T-cell (primary cell): ENCODE data around the gene FBN3. TPM values are rescaled to one million over a fixed set of nuclear protein-coding genes. Genes with fewer than 3 reads are reported as not detected.

Source experiments
- ATAC-seq, 4 experiments: fragments of 200-7000 bp in 3 of 4; fragments of 150-1000 bp in 1 of 4; cut with Tn5 transposase; replicated peaks in 1 of 4; 1 replicate in 3 of 4; 2 replicates in 1 of 4; pipeline ENCODE4 v1.10.0; 2021; ENCODE audit warnings: moderate library complexity in 3 of 4, mild to moderate bottlenecking in 2 of 4, moderate number of reproducible peaks in 1 of 4
- CTCF ChIA-PET, 2 donors: fragments of 300-600 bp; sonication (Branson Sonifier 250); formaldehyde crosslinking; loops; one replicate each; lab custom pipeline; 2022; ENCODE audit warnings: antibody characterized with exemption in 2 of 2; lab: Charles Lee
- POLR2A ChIA-PET, 2 donors: fragments of 300-600 bp; sonication (Branson Sonifier 250); formaldehyde crosslinking; loops; one replicate each; lab custom pipeline; 2022; ENCODE audit warnings: antibody characterized with exemption in 2 of 2; lab: Charles Lee
- DNase-seq, 35 experiments: peaks; one replicate each; pipeline versions ENCODE4 v3.0.0 to v3.0.0-alpha.2; 2013 to 2023
- H3K27ac ChIP-seq: one replicate; pipeline ENCODE4 v1.5.1; 2013; ENCODE audit warnings: low read length
- H3K27me3 ChIP-seq, 2 experiments: replicated peaks in 1 of 2; 1 replicate in 1 of 2; 2 replicates in 1 of 2; pipeline versions ENCODE4 v1.6.1 to v1.7.0; 2013; ENCODE audit warnings: low read length in 1 of 2, mixed read lengths in 1 of 2; ENCODE audit not compliant: control insufficient read depth in 2 of 2, insufficient read depth in 2 of 2; ENCODE audit errors: extremely low read depth in 1 of 2
- H3K36me3 ChIP-seq, 2 donors: 1 replicate in 1 of 2; 2 replicates in 1 of 2; pipeline versions ENCODE4 v1.6.1 to v1.7.0; 2013; ENCODE audit warnings: low read length in 1 of 2; ENCODE audit not compliant: control insufficient read depth in 2 of 2, insufficient read depth in 1 of 2; ENCODE audit errors: extremely low read depth in 1 of 2
- H3K4me1 ChIP-seq, 2 experiments: 1 replicate in 1 of 2; 2 replicates in 1 of 2; pipeline versions ENCODE4 v1.6.1 to v1.7.0; 2013; ENCODE audit warnings: low read length in 2 of 2, mixed read lengths in 1 of 2; ENCODE audit not compliant: insufficient read depth in 2 of 2, control insufficient read depth in 1 of 2; ENCODE audit errors: extremely low read depth in 1 of 2
- H3K4me3 ChIP-seq, 2 donors: 1 replicate in 1 of 2; 2 replicates in 1 of 2; pipeline versions ENCODE4 v1.5.1 to v1.7.0; 2013; ENCODE audit warnings: mild to moderate bottlenecking in 2 of 2, low read length in 1 of 2, moderate library complexity in 1 of 2; ENCODE audit not compliant: control insufficient read depth in 1 of 2; ENCODE audit errors: extremely low read depth in 1 of 2
- H3K9me3 ChIP-seq: 2 replicates; pipeline ENCODE4 v1.7.0; 2013
- H3K27ac Mint-ChIP-seq, 2 donors: one replicate each; pipeline ENCODE4 v1.8.0; 2020 to 2021; ENCODE audit warnings: mild to moderate bottlenecking in 2 of 2, mixed read lengths in 2 of 2
- H3K27me3 Mint-ChIP-seq, 2 donors: one replicate each; pipeline ENCODE4 v1.8.0; 2021 to 2022; ENCODE audit warnings: mixed read lengths in 2 of 2
- H3K36me3 Mint-ChIP-seq: one replicate; pipeline ENCODE4 v1.8.0; 2021; ENCODE audit warnings: mixed read lengths
- H3K4me1 Mint-ChIP-seq, 3 donors: one replicate each; pipeline ENCODE4 v1.8.0; 2020 to 2022; ENCODE audit warnings: mixed read lengths in 3 of 3, mild to moderate bottlenecking in 1 of 3
- H3K4me3 Mint-ChIP-seq, 3 donors: one replicate each; pipeline ENCODE4 v1.8.0; 2020 to 2022; ENCODE audit warnings: mild to moderate bottlenecking in 3 of 3, mixed read lengths in 3 of 3, moderate library complexity in 3 of 3
- H3K9me3 Mint-ChIP-seq, 3 donors: one replicate each; pipeline ENCODE4 v1.8.0; 2020 to 2022; ENCODE audit warnings: mixed read lengths in 3 of 3
- WGBS: methylation state at CpG from one replicate; pipeline ENCODE4 v1.1.5; 2013; ENCODE audit warnings: missing lambda C conversion rate; ENCODE audit not compliant: insufficient coverage; 5-methylcytosine and 5-hydroxymethylcytosine counted together
- total RNA-seq, 35 experiments: library from RNA in 6 of 35; stranded (reverse) in 6 of 35; fragments of 120-200 nt in 1 of 35; gene quantifications; one replicate each; pipeline versions ENCODE4 v1.2.1 to v1.2.4 and lab custom pipeline; 2013 to 2026

The FBN3 gene
- total RNA-seq, 5 donors from 2014 or later (not counting 1 experiment from before 2014, with no cell fraction given), result 0.03 TPM; not detected in 3

GRCh38 chr19:8150998-8151766, 1.8 kb upstream of the FBN3 start:
- DNase-seq (no peak), ATAC-seq (no peak)
- Mint-ChIP-seq H3K36me3 (no peaks in the 10 kb centered on the region), H3K9me3 (no peaks in the 10 kb centered on the region), H3K4me1 (peaks cover 9 to 12% (median 10%) of the 10 kb centered on the region in 3 donors), H3K4me3 (no peak overlapping the region), H3K27ac (peak overlapping the region in 1 of 2 donors; percentile 0), H3K27me3 (peaks cover 47 to 60% of the 10 kb centered on the region in 2 donors)
- no peak overlapping the region for H3K27ac ChIP-seq
- 79% methylated on average over 12 of the region's 15 CpGs for WGBS
- H3K9me3 ChIP-seq, result no peaks in the 10 kb centered on the region
- peaks cover 0 to 6% of the 10 kb centered on the region in 2 experiments for H3K4me1 ChIP-seq
- CTCF ChIA-PET, result no interaction called here
- peaks cover 14 to 80% of the 10 kb centered on the region in 2 experiments for H3K27me3 ChIP-seq
- no peak overlapping the region for H3K4me3 ChIP-seq
- H3K36me3 ChIP-seq, result no peaks in the 10 kb centered on the region
- POLR2A ChIA-PET, result no interaction called here

- Mint-ChIP-seq H3K27ac (no peak overlapping the region), H3K9me3 (no peaks in the 10 kb centered on the region), H3K36me3 (no peaks in the 10 kb centered on the region), H3K27me3 (peaks cover 47 to 62% of the 10 kb centered on the region in 2 donors), H3K4me3 (peak overlapping the region in 1 of 3 donors; percentile 50), H3K4me1 (peaks cover 9 to 12% (median 10%) of the 10 kb centered on the region in 3 donors)
- no peak for DNase-seq
- Histone ChIP-seq H3K27me3 (peaks cover 14 to 86% of the 10 kb centered on the region in 2 experiments), H3K36me3 (no peaks in the 10 kb centered on the region), H3K27ac (no peak overlapping the region), H3K4me3 (no peak overlapping the region), H3K9me3 (no peaks in the 10 kb centered on the region), H3K4me1 (peaks cover 0 to 6% of the 10 kb centered on the region in 2 experiments)
- ChIA-PET POLR2A (no interaction called here), CTCF (no interaction called here)
- 100% methylated on average over 2 of the region's 6 CpGs for WGBS
- ATAC-seq, result no peak
These were observed 930 bp upstream of the FBN3 start for GRCh38 chr19:8150178-8150865.

GRCh38 chr19:8148410-8149260, 757 bp downstream of the FBN3 start:
- Histone ChIP-seq H3K9me3 (no peaks in the 10 kb centered on the region), H3K27ac (no peak overlapping the region), H3K36me3 (no peaks in the 10 kb centered on the region), H3K4me3 (peak overlapping the region in 1 of 2 donors; percentile 33), H3K4me1 (peaks cover 0 to 6% of the 10 kb centered on the region in 2 experiments), H3K27me3 (peaks cover 14 to 77% of the 10 kb centered on the region in 2 experiments)
- ATAC-seq (peak in 3 of 4 experiments; percentile 16 to 32 (median 22)), DNase-seq (no peak)
- 5% methylated on average over 28 of the region's 50 CpGs for WGBS
- Mint-ChIP-seq H3K4me1 (peaks cover 9 to 12% (median 10%) of the 10 kb centered on the region in 3 donors), H3K36me3 (no peaks in the 10 kb centered on the region), H3K27ac (peak overlapping the region in 1 of 2 donors; percentile 2), H3K4me3 (peak overlapping the region in 2 of 3 donors; percentile 25 to 80), H3K9me3 (no peaks in the 10 kb centered on the region), H3K27me3 (peaks cover 38 to 57% of the 10 kb centered on the region in 2 donors)
- POLR2A ChIA-PET, result no interaction called here
- CTCF ChIA-PET, result no interaction called here

- H3K9me3 Mint-ChIP-seq, result no peaks in the 10 kb centered on the region
- Histone ChIP-seq H3K27me3 (peaks cover 14 to 72% of the 10 kb centered on the region in 2 experiments), H3K36me3 (no peaks in the 10 kb centered on the region), H3K4me1 (peaks cover 0 to 6% of the 10 kb centered on the region in 2 experiments), H3K9me3 (no peaks in the 10 kb centered on the region), H3K27ac (no peak overlapping the region), H3K4me3 (no peak overlapping the region)
- H3K4me3 Mint-ChIP-seq, result peak overlapping the region in 2 of 3 donors; percentile 25 to 80
- WGBS, result 73% methylated on average over 2 of the region's 6 CpGs
- ChIA-PET CTCF (no interaction called here), POLR2A (no interaction called here)
- no peaks in the 10 kb centered on the region for H3K36me3 Mint-ChIP-seq
- peaks cover 36 to 53% of the 10 kb centered on the region in 2 donors for H3K27me3 Mint-ChIP-seq
- DNase-seq (no peak), ATAC-seq (no peak)
- peaks cover 9 to 12% (median 10%) of the 10 kb centered on the region in 3 donors for H3K4me1 Mint-ChIP-seq
- peak overlapping the region in 1 of 2 donors; percentile 2 for H3K27ac Mint-ChIP-seq
These were observed 1.3 kb downstream of the FBN3 start for GRCh38 chr19:8148088-8148409.

GRCh38 chr19:8147582-8147978, 1.8 kb downstream of the FBN3 start:
- H3K4me3 Mint-ChIP-seq, result peak overlapping the region in 1 of 3 donors; percentile 80
- no peak overlapping the region for H3K4me3 ChIP-seq
- ChIA-PET CTCF (no interaction called here), POLR2A (no interaction called here)
- WGBS, result 52% methylated on average over 7 of the region's 7 CpGs
- H3K36me3 ChIP-seq, result no peaks in the 10 kb centered on the region
- no peaks in the 10 kb centered on the region for H3K36me3 Mint-ChIP-seq
- peaks cover 0 to 6% of the 10 kb centered on the region in 2 experiments for H3K4me1 ChIP-seq
- no peaks in the 10 kb centered on the region for H3K9me3 Mint-ChIP-seq
- H3K27ac ChIP-seq, result no peak overlapping the region
- H3K27me3 Mint-ChIP-seq, result peaks cover 37 to 53% of the 10 kb centered on the region in 2 donors
- ATAC-seq (no peak), DNase-seq (no peak)
- H3K27me3 ChIP-seq, result peaks cover 14 to 71% of the 10 kb centered on the region in 2 experiments
- H3K27ac Mint-ChIP-seq, result no peak overlapping the region
- H3K4me1 Mint-ChIP-seq, result peaks cover 9 to 12% (median 10%) of the 10 kb centered on the region in 3 donors
- no peaks in the 10 kb centered on the region for H3K9me3 ChIP-seq
